GM12872 (cell line): Measurements from ENCODE around the gene CDT1.

Experiments
- TF ChIP-seq, protein P1 (sequence below): IDR thresholded peaks from 3 replicates; pipeline ENCODE4 v1.5.1; 2011; ENCODE audit warnings: low read depth, mild to moderate bottlenecking, low read length, moderate library complexity; ENCODE audit not compliant: insufficient read depth

Gene CDT1

GRCh38 chr16:88763502-88764053 lies 40.0 kb upstream of the CDT1 start:
- TF ChIP-seq, protein P1, sequence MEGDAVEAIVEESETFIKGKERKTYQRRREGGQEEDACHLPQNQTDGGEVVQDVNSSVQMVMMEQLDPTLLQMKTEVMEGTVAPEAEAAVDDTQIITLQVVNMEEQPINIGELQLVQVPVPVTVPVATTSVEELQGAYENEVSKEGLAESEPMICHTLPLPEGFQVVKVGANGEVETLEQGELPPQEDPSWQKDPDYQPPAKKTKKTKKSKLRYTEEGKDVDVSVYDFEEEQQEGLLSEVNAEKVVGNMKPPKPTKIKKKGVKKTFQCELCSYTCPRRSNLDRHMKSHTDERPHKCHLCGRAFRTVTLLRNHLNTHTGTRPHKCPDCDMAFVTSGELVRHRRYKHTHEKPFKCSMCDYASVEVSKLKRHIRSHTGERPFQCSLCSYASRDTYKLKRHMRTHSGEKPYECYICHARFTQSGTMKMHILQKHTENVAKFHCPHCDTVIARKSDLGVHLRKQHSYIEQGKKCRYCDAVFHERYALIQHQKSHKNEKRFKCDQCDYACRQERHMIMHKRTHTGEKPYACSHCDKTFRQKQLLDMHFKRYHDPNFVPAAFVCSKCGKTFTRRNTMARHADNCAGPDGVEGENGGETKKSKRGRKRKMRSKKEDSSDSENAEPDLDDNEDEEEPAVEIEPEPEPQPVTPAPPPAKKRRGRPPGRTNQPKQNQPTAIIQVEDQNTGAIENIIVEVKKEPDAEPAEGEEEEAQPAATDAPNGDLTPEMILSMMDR, result no peak

- TF ChIP-seq, protein P1, result no peak
Measured at GRCh38 chr16:88764080-88764479, 39.5 kb upstream of the CDT1 start.

GRCh38 chr16:88764913-88765349 lies 38.7 kb upstream of the CDT1 start:
- TF ChIP-seq, protein P1, result no peak

DNA sequence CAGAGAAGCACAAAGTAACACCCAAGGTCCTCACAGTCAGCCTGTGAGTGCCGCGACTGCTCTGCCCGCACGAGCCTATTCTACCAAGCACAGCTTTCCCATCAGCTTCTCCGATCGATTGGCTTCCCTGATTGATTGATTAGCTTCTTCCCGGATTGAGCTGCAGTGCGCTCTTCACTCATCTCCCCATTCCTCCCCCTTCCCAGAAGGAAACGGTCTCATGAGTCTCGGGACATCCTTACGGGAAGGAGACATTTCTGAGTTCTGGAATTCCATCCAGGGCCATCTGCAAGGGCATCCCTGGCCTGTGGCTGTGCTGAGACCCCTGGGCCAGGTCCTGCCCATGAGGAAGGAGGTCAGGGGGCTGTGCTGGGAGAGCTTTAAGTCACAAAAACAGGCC lies 36.6 kb upstream of the CDT1 start:
- TF ChIP-seq, protein P1, result no peak

DNA sequence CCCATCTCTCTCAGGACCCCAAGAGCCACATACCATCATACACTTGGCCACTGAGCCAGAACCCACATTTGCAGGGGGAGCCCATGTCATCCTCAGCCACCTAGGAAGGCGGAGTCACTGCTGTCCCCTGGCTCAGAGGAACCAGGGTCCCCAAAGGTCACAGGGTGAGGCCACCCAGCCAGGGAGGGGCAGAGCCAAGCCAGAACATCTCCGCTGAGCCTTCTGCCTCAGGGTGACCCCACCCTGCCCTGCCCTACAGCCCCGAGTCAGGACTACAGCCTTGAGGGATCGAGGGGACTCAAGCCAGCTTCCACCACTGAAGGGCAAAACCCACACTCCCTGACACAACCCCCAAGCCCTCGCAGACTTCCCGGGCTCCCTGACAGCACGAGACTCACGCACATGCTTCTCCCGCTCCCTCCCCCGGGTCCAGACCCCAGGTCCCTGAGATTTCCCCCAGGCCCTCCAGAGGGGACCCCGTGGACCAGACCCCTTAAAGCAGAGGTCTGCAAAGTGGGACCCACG lies 36.0 kb upstream of the CDT1 start:
- TF ChIP-seq, protein P1, result no peak

DNA sequence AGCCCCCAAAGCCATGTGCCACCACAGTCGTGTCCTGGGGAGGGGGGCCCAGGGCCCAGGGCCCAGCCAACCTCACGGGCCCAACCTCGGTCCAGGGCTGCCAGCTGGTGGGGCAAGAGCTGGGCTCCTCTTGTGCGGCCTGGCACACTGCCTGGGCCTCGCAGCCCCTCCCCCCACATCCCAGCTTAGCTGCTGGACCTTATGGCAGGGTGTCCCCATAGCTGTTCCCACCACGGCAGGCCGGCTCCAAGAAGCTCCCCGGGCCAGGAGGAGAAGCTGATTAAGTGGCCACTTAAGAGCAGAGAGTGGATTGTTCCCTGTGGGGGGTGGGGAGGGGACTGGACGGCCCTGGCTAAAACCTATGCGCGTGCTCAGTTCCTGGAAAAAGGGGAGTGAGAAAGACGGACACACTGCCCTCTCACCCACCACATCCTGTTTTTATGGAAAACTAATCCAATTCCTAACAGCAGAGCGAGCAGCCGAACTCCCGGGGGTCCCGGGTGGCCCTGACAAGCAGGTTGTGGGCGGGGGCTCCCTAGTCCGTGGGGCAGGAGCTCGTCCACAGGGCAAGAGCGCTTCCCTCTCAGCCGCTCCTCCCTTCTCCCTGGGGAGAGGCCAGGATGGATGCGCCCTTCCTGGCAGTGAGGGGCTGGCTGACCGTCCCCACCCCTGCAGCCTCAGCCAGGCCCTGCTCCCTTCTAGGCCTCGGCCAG lies 35.4 kb upstream of the CDT1 start:
- TF ChIP-seq, protein P1, result no peak

DNA sequence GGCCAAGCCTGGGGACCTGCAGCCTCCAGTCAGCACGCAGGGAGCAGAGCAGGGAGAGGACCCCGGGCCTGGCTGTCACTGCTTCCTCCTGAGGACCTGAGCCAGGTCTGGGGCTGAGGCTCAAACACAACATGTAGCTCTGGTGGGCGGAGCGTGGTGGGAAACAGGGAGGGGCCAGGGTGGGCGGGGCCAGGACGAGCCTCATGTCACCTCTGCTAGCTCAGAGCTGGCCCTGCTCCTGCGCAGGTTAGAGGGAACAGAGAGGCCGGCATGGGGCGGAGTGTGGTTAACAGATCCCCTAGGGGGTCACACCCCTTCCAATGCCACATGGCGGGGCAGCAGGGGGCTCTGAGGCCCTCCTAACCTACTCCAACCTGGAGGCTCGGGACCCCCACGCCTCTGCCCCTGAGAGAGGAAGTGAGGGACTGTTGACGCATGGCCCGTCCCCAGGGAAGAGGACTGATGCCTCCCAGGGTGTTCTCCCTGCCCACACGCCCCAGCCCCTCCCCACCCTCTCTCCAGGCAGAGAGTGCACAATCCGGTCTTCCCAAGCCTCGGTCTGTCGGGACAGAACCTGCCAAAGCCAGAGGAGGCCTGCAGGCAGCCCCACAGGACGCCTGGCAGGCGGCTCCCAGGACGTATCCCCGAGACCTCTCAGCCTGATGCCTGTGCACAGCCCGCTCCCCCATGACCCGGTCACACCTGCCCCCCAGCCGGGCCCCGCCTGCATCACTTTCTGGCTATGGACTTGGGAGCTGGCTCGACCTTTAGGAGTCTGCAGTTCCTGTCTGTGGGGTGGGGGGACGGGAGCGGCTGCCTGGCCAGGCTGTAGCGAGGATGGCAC lies 33.8 kb upstream of the CDT1 start:
- TF ChIP-seq, protein P1, result no peak
